ENCODE results near the gene SH3GL2.

The SH3GL2 gene

DNA sequence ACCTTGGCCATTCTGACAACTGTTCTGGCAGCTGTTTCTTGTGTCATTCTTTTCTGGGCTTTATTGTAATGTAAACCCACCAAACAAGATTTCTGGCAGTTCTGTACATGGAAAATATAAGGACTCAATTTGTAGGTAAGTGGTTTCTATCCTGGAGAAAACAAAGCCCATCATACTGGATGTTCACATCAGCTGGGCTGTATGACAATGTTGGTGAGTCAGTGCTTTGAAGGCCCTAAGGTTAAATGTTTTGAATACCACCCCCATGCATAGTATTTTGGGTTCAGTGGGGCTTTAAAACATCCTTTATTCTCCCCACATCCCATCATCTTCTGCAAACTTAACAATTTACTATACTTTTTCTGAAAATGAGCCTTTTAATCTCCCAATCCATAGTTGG lies 52.5 kb downstream of the SH3GL2 start:
- no peak for DNase-seq (ENCODE audit: low spot score)
- TF ChIP-seq, protein P1, sequence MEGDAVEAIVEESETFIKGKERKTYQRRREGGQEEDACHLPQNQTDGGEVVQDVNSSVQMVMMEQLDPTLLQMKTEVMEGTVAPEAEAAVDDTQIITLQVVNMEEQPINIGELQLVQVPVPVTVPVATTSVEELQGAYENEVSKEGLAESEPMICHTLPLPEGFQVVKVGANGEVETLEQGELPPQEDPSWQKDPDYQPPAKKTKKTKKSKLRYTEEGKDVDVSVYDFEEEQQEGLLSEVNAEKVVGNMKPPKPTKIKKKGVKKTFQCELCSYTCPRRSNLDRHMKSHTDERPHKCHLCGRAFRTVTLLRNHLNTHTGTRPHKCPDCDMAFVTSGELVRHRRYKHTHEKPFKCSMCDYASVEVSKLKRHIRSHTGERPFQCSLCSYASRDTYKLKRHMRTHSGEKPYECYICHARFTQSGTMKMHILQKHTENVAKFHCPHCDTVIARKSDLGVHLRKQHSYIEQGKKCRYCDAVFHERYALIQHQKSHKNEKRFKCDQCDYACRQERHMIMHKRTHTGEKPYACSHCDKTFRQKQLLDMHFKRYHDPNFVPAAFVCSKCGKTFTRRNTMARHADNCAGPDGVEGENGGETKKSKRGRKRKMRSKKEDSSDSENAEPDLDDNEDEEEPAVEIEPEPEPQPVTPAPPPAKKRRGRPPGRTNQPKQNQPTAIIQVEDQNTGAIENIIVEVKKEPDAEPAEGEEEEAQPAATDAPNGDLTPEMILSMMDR (IDR thresholded peaks at IDR 0.05; ENCODE audit: extremely low read depth, missing control alignments) = no peak

DNA sequence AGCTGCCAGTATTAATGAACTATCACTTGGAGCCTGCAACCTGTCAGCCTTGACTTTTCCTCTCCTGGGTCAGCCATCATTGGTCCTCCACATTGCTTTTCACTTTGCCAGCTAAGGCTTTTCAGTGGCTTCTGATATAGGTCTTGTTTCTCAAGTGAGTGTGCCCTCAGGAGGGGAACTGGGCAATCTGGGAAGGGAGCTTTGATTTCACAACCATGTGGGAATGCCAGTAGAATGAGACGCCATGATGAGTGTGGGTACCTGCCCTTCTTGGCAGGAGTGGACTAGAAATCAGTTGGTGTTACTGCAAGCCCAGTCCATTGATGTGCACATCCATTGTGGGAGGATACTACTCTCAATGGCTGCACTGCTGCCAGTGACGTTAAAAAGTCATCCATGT lies 54.1 kb downstream of the SH3GL2 start:
- TF ChIP-seq, protein P1 (IDR thresholded peaks at IDR 0.05; ENCODE audit: extremely low read depth, missing control alignments) = no peak
- DNase-seq (ENCODE audit: low spot score) = no peak

DNA sequence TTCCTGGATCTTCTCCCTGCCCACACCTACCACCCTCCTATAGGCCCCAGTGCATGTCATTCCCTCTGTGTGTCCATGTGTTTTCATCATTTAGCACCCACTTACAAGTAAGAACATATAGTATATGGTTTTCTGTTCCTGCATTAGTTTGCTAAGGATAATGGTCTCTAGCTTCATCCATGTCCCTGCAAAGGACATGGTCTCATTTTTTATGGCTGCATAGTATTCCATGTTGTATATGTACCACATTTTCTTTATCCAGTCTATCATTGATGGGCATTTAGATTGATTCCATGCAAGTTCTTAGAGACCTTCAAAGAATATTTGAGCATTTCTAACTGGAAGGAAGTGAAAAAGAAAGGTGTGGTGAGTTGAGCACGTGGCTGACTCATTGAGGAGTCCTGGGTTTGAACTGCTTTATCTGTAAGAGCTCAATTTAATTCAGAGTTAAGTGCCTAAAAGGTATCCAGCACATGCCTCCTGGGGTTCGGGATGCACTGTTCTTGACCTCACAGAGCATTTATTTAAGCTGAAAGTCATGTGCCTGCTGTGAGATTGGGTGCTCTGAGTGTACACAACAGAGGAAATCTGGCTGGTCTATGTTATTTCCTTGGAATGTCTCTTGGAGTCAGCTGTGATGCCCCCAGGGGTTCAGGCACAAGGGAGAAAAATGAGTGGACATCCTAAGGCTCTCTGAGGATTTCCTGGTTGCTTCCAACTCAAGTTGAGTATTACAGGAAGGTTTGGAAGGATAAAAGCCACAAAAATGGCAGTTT lies 56.4 kb downstream of the SH3GL2 start:
- DNase-seq (ENCODE audit: low spot score) = no peak
- TF ChIP-seq, protein P1 (IDR thresholded peaks at IDR 0.05; ENCODE audit: extremely low read depth, missing control alignments) = no peak

DNA sequence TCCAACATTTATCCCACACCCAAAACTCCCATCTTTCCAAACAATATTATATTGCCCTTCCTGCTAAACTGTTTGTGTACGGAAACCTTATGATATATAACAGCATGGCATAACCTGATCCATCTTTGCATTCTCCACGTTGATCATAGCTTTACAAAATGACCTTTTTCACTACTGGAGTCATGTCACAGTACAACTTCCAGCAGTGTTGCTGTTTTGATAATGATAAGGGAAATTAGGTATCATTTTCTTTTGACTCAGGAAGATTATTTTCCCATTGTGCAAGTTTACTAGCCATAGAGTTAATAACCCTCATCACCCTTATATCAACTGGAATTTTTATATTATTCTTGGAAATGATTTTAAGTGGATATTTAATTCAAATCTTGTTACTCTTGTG lies 57.5 kb downstream of the SH3GL2 start:
- DNase-seq (ENCODE audit: low spot score) = no peak
- TF ChIP-seq, protein P1 (IDR thresholded peaks at IDR 0.05; ENCODE audit: extremely low read depth, missing control alignments) = no peak

DNA sequence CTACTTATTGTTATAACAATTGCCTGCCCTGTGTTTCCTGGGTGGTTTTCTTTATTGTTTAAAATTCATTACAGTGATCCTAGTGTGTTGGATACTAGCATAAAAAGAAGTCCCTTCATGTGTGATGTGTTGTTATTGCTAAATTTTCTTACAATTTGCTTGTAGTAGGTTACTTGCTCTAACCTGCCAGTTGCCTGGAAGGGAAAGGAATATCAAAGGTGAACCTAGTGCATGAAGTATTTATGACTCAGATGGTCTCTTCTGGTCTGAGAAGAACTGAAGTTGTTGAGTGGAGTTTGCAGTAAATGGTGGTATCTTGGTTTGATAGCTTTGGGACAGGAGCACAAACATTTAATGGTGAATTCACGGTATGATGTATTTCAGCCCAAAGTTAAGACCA lies 58.0 kb downstream of the SH3GL2 start:
- no peak for DNase-seq (ENCODE audit: low spot score)
- TF ChIP-seq, protein P1 (IDR thresholded peaks at IDR 0.05; ENCODE audit: extremely low read depth, missing control alignments) = no peak

DNA sequence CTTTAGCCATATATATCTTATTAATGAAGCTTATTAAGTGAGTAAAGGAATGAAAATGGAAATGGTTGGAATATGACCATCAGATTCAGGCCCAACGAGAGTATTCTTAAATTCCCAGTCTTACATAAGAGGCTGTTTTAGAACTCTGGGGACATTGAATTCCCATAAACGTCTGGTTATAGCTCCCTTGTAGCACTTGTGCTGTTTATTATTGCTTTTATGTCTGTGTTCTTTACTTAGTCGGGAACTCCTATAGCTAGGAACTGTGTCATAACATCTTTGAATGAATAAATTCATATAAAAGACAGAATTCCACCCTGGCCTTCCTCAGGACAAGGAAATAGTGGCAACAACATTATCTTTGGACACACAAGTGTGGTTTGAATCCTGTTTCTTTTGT lies 58.4 kb downstream of the SH3GL2 start:
- TF ChIP-seq, protein P1 (IDR thresholded peaks at IDR 0.05; ENCODE audit: extremely low read depth, missing control alignments) = no peak
- DNase-seq (ENCODE audit: low spot score) = no peak

DNA sequence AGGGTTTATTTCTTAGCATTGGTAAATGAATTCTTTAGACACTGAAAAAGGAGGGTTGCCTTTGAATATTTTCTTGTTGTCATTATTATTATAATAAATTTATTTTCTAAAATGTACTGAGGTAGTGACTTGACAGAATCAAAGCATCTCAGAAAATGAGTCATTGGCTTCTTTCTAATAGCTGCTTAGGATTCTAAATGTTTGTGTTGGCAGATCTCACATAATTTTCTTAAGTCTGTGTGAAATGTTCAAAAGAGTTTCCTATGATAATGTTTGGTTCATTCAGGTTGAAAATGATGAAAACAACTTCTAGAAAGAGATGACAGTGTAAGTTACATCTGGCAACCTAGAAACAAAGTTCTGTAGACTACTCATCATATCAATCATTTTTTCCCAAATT lies 69.7 kb downstream of the SH3GL2 start:
- no peak for DNase-seq (ENCODE audit: low spot score)
- TF ChIP-seq, protein P1 (IDR thresholded peaks at IDR 0.05; ENCODE audit: extremely low read depth, missing control alignments) = no peak
